Measurements from ENCODE around the gene CD96.

GRCh38 chr3:111581403-111582119 lies 39.6 kb downstream of the CD96 start:
- TF ChIP-seq, protein P1, sequence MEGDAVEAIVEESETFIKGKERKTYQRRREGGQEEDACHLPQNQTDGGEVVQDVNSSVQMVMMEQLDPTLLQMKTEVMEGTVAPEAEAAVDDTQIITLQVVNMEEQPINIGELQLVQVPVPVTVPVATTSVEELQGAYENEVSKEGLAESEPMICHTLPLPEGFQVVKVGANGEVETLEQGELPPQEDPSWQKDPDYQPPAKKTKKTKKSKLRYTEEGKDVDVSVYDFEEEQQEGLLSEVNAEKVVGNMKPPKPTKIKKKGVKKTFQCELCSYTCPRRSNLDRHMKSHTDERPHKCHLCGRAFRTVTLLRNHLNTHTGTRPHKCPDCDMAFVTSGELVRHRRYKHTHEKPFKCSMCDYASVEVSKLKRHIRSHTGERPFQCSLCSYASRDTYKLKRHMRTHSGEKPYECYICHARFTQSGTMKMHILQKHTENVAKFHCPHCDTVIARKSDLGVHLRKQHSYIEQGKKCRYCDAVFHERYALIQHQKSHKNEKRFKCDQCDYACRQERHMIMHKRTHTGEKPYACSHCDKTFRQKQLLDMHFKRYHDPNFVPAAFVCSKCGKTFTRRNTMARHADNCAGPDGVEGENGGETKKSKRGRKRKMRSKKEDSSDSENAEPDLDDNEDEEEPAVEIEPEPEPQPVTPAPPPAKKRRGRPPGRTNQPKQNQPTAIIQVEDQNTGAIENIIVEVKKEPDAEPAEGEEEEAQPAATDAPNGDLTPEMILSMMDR (IDR thresholded peaks at IDR 0.05; ENCODE audit: poor library complexity), result no peak
- no peak for TF ChIP-seq EZH2 (IDR thresholded peaks at IDR 0.05; ENCODE audit: borderline replicate concordance)
- TF ChIP-seq EZH2phosphoT487 (IDR thresholded peaks at IDR 0.05; ENCODE audit: low read depth, severe bottlenecking, unreplicated experiment), result no peak

Data from hepatocyte (in vitro differentiated cells).